ENCODE data around the gene ZNF784. TPM values are rescaled to one million over a fixed set of nuclear protein-coding genes. Genes with fewer than 3 reads are reported as not detected.

The ZNF784 gene
- total and polyA plus RNA-seq, 2 donors (not counting 3 experiments of a cell fraction or from before 2014, with no cell fraction given): 4.9 TPM

GRCh38 chr19:55596304-55596703 lies 28.1 kb downstream of the ZNF784 start:
- no TSS peak for BruUV-seq (replicated peaks)
- dilution Hi-C loops (cut with MboI; ENCODE audit: extremely low pct_ligation_motif_present, low sequenced_read_pairs): no loop called here
- POLR2A ChIA-PET: no interaction called here
- H3K4me2 ChIP-seq (ENCODE audit: insufficient read depth, low read length): no peak overlapping the region
- no peak overlapping the region for H3K27ac ChIP-seq (ENCODE audit: insufficient read depth, low read depth, low read length)
- intact Hi-C loops (cut with micrococcal nuclease): no loop called here
- H3K9me1 ChIP-seq (replicated peaks; ENCODE audit: control insufficient read depth, extremely low read depth, insufficient read depth, low read length): no peaks in the 10 kb centered on the region
- peaks cover 3 to 21% of the 10 kb centered on the region in 2 experiments for H3K36me3 ChIP-seq (ENCODE audit: control insufficient read depth in 2 of 2, extremely low read depth in 1 of 2, insufficient read depth in 2 of 2, low read length in 2 of 2)
- H2AFZ ChIP-seq (ENCODE audit: low read depth, low read length): no peak overlapping the region
- TF ChIP-seq EZH2 (IDR thresholded peaks at IDR 0.05; ENCODE audit: borderline replicate concordance, low read depth, low read length, severe bottlenecking) (no peak), MAX (IDR thresholded peaks at IDR 0.05; ENCODE audit: insufficient read depth, insufficient read length) (no peak), MYC (IDR thresholded peaks at IDR 0.05; ENCODE audit: low read depth, low read length) (no peak), CTCF (IDR thresholded peaks at IDR 0.05; ENCODE audit: extremely low read depth in 1 of 2, insufficient read depth in 1 of 2, low read depth in 1 of 2, low read length in 2 of 2) (no peak), POLR2AphosphoS5 (IDR thresholded peaks at IDR 0.05; ENCODE audit: insufficient read depth, low read depth, low read length) (no peak), FOS (IDR thresholded peaks at IDR 0.05; ENCODE audit: borderline replicate concordance, insufficient read depth, low read length) (no peak), GATA2 (IDR thresholded peaks at IDR 0.05; ENCODE audit: insufficient read depth, insufficient read length, low read depth, low read length) (no peak), POLR2A (IDR thresholded peaks at IDR 0.05; ENCODE audit: low read depth, low read length) (no peak), JUN (IDR thresholded peaks at IDR 0.05; ENCODE audit: borderline replicate concordance, insufficient read depth, insufficient read length, low read depth) (no peak)
- CTCF ChIA-PET: no interaction called here
- no peaks in the 10 kb centered on the region for H3K9me3 ChIP-seq (replicated peaks; ENCODE audit: control insufficient read depth, insufficient read depth, low read length)
- no peak for FAIRE-seq
- no peak for DNase-seq (ENCODE audit: low read depth, low spot score)
- no peak overlapping the region for H3K9ac ChIP-seq (replicated peaks; ENCODE audit: extremely low read depth, insufficient read depth, low read length)
- no peaks in the 10 kb centered on the region for H3K27me3 ChIP-seq (ENCODE audit: control insufficient read depth in 2 of 2, insufficient read depth in 2 of 2, low read length in 2 of 2)
- no peaks in the 10 kb centered on the region for H4K20me1 ChIP-seq (replicated peaks; ENCODE audit: control insufficient read depth, extremely low read depth, insufficient read depth, low read length)
- peaks cover 7% of the 10 kb centered on the region for H3K4me1 ChIP-seq (ENCODE audit: control insufficient read depth, extremely low read depth, insufficient read depth, low read length)
- H3K4me3 ChIP-seq (replicated peaks in 1 of 3; ENCODE audit: insufficient read depth in 1 of 3, low read depth in 1 of 3, low read length in 3 of 3): no peak overlapping the region
- H3K79me2 ChIP-seq (ENCODE audit: control insufficient read depth, insufficient read depth, low read length): peaks cover 2% of the 10 kb centered on the region

Data from endothelial cell of umbilical vein (primary cell).